CD4-positive, alpha-beta T cell treated with Interleukin-4 for 4 hours (primary cell): Measurements from ENCODE around the gene XPNPEP1.
A peak's percentile ranks its signal among the peaks of the same experiment; 100 is the strongest.

ENCODE experiments used
- DNase-seq: peaks from one replicate; pipeline ENCODE4 v3.0.0-alpha.2; 2020

Gene XPNPEP1

DNA sequence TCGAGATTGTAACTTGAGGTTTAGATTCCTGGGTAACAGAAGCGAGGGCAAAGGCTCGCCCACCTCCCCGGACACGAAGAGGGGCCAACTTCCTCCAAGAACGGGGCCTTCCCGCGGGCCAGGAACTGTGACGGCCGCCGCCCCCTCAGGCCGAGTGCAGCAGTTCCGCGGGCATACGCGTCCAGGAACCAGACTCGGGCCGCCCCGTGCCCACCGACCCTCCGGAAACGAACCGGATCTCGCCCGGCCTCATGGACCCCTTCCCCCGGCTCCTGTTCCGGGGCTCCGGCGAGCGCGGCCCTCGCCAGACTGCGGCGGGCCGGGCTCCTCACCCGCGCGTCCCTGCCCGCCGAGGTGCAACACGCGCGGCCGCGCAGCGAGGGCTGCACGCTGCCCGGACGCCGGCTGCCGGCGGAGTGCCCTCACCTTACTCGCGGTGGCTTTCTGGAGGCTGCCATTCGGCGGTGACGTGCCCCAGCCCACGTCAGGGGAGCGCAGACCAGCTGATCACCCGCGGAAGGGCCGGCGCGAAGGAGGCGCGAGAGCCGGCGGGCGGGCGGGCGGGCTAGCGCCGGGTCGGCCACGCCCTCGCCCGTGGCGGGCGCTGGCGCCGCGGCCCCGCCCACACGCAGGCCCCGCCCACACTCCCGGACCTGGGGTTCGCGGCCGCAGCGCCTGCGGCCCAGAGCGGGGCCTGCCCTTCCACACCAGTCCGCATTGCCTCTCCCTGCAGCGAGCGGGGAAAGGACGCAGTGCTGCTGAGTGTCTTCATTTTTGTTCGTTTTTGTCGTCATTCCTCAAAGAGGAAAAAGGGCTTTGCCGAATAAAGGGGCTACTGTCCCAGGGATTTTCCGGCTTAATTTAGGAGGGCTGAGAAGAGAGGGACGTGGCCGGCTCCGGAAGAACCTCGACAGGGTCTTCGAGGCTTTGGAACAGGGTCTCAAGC, at the start of gene XPNPEP1:
XPNPEP1 (minus strand) TSS at position 536 of the 946 bp plus-strand sequence; CDS start at position 458, 78 bp downstream.
- DNase-seq = peak; percentile 81

DNA sequence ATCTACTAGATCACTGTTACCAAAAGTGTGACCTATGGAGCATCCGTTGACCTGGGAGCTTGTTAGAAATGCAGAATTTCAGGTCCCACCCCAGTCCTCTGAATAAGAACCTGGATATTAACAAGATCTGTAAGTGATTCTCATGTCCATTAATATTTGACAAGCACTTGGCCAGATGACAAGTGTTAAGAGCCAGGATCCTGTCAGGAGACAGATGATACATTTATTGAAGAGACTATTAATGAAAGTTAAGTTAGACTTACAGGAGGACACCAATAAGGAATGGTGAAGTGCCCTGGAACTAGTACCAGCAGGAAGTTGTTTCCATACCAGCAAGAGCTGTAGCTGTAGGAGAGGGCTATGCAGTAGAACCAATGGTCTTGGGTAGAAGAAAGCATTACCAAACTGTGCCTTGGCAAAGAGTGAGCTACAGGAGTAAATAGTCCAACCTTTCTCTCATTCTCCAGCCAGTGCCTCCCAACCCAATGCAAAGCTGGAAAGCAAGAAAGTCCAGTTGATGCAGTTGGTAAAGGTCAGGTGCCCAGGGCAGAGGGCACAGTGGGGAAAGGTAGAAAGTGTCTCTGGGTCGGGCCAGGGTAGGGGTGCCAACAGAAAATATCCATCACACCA, 49.2 kb upstream of the XPNPEP1 start:
- no peak for DNase-seq

DNA sequence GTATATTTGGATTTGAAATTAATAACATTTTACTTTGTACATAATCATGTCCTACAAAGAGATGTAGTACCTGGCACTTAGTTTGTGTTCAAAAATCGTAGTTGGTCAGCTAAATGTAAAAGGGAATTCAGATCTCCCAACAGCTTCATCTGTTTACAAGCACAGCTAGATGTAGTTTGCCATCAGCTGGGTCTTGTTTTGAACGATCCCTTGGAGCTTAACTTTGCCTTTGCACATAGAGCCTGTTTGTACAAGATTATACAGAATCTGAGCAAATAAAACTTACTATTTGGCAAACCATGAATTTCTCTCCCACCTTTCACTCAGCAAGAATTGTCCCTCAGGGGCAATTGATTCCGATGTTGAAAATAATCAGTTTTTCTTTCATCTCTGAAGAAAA, 48.3 kb upstream of the XPNPEP1 start:
- no peak for DNase-seq

DNA sequence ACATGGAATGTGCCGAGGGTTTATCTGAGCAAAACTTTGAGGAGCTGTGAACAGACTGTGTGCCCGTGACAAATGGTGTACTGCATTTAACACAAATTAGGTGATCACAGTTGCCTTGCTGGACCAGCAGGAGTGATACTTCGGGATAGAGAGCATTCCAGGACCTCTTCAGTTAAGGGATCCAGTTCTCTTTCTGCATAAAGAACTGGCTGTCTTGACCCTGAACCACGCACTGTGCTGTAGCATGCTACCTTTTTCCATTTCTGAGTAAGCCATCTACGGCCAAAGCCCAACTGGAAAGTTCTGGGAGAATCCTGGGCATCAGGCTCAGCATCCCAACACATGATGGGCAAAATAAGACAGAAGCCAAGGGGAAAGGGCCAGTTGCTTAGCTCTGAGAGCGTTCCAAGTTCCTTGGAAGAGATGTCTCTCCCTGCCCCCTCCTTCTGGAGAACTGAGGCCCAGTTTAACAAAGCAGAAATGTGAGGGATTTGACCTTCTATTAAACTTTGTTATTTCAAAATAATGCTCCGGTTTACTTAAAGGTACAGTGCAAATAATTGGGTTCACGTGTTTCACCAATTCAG, 46.5 kb upstream of the XPNPEP1 start:
- no peak for DNase-seq

DNA sequence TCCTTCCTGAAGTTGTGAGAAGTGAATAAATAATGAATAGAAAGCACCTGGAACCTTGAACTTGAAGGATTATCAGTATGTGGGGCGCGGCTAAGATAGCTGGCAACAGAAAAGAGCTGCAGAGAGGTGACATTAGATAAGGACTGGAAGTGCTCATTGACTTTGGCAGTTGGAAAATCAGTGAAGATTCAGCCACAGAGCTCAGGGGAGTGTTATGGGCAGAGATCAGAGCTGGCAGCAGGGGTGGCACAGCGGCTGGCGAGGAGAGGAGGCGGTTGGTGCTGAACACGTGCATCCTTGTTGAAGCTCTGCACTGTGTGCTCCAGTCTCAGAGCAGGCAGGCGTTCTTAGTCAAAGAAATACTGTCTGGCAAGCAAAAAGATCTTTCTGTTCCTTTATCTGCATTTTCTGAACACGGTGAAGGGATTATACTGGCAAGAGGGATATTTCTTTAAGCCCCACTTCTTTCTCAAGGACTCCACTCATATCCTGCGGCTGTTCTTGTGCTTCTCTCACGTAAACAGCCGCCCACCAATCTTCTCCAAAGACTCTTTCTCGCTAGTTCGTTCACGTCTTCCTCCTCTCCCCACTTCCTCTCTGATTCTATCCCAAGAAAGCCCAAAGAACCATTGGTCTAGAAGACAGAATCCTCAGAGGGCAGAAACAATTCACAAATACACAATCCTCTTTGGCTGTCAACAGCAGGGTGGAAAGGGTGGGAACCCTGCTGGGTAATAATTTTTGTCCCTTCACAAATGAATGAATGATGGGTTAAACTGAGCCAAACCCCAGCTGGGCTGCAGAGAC, 45.8 kb upstream of the XPNPEP1 start:
- no peak for DNase-seq

DNA sequence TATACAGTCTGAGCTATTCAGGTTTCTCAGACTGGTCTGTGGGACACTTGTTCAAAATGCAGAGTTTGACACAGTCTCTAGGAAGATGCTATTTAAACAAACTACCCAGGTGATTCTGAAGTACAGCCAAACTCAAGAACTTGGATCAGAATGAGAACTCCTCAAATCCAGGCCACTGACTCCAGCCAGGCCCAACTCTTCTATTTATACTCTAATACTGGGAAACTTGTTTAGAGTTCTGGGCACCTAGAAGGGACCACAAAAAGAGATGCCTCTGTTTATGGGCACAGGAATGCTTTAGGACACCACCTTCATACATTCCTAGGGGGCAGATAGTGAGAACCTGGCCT, 44.4 kb upstream of the XPNPEP1 start:
- DNase-seq = no peak

DNA sequence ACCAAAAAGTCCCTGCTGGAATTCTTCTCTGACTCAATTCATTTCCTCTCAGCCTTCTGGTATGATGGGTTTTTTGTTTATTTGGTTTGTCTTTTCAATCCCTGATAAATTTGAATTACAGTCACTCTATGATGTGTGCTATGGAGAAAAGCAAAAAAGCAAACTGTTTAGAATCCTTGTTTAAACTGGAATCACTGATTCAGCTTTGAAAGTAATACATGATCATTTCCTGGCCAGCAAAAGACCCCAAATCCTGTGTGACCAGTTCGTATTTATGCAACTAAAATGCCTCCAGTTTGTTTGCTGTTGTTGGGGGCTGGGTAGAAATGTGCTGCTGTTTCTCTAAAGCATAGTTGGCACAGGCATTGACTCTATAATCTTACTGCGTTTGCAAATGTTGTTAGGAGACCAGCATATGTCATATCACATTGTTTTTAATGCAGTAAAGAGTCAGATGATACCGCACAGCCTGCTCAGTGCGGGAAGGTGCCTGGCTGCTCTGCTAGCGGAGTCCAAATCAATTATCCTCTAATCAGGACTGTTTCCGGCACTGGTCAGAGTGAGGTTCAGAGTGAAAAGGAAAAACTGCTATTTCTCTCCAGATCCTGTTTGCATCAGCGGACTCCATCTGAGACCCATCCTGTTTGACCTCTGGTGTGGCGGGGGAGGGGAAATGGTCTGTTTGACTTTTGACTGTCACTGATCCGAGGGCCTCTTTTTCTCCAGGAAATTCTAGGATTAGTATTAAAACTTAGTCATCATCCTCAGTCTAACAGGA, 43.8 kb upstream of the XPNPEP1 start:
- DNase-seq = no peak

DNA sequence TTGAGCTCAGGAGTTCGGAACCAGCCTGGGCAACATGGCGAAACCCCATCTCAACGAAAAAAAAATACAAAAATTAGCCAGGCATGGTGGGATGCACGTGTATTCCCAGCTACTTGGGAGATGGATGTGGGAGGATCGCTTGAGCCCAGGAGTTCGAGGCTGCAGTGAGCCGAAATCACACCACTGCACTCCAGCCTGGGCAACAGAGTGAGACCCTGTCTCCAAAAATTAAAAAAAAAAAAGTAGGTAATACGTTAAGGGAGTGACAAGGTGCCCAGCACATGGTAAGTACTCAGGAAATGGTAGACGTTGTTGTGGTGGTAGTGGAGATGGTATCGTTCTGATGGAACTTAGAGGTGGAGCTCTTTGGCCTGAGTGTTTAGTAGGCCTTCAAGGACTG, 41.0 kb upstream of the XPNPEP1 start:
- DNase-seq = no peak

DNA sequence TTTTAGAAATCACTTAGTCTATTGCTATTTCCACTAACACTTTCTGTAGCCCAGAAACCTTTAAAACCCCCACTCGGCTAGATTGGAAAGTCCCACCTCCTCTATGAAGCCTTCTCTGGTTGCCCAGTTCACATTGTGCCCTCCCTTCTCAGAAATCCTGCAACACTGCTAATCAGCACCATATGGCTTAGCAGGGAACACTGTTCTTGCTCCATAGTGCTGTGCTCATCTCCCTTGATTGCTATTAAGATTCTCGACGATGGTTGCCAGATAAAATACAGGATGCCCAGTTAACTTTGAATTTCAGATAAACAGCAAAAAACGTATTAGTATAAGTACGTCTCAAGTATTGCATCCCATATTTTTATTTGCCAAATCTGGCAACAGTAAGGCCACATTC, 40.1 kb upstream of the XPNPEP1 start:
- no peak for DNase-seq

DNA sequence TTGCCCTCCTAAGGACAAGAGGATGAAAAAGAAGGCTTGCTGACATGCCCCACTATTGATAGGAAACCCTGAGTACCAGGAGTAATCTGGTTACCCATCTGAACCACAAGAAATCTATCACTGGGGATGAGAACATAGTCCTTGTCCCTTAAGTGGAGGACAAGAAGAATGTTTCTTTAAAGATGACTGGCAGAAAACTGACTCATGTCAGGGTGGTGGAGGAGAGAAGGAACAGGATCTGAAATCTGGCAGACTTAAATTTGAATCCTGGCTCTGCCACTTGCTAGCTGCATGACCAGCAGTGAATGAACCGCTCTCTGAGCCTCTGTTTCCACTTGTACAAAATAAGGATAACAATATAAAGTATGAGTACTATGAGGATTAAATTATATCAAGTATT, 38.9 kb upstream of the XPNPEP1 start:
- no peak for DNase-seq

DNA sequence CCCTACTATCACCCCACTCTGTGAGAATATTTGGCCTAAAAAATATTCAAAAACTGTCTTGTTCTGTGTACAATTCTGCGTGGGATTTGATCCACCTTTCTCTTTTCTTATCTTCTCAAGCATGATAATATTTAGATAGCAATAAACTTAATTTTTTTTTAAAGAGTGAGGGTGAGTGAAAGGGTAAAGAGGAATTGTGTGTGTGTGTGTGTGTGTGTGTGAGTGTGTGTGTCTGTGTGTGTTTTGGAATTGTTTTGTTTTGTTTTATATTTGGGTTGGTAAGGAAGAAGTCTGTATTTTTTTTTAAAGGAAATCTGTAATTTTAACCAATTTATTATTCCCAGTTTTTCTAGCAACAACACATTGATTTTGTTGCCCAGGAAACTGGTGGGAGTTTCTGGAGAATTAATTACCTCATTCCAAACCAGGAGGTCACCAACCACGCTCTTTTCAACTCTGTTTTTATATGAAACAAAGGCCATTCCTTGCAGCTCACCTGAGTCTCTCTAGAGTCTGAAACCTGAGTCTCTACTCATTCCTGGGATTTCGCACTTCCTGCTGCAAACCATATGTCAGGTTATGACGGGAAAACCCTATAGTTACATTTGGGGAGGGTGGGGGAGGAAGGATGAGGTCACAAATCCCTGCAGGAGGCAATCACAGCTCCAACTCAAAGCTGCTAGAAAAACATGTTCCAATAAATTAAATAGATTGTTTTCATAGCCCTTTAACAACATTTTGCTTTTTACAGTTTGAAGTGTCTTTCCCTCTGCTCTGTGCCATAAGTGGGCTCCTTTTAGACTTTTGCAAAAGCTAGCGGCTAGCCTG, 38.1 kb upstream of the XPNPEP1 start:
- no peak for DNase-seq

DNA sequence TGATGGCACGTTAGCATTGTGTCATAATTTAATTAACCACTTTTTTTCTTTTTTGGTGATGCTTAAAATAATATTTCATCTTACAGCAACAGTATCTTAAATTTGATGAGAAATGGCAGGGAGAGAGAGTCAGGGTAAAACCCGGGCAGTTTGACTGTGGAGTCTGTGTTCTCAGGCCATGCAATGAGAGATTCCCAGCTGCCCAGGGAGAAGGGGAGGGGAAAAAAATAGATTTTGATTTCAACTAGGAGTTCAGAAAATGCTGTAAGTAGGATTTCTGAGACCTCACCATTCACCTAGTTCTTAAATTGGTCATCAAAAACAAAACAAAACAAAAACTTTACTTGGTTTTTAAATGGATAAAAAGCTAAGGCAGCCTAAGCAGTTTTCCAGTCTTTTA, 37.4 kb upstream of the XPNPEP1 start:
- DNase-seq = no peak

DNA sequence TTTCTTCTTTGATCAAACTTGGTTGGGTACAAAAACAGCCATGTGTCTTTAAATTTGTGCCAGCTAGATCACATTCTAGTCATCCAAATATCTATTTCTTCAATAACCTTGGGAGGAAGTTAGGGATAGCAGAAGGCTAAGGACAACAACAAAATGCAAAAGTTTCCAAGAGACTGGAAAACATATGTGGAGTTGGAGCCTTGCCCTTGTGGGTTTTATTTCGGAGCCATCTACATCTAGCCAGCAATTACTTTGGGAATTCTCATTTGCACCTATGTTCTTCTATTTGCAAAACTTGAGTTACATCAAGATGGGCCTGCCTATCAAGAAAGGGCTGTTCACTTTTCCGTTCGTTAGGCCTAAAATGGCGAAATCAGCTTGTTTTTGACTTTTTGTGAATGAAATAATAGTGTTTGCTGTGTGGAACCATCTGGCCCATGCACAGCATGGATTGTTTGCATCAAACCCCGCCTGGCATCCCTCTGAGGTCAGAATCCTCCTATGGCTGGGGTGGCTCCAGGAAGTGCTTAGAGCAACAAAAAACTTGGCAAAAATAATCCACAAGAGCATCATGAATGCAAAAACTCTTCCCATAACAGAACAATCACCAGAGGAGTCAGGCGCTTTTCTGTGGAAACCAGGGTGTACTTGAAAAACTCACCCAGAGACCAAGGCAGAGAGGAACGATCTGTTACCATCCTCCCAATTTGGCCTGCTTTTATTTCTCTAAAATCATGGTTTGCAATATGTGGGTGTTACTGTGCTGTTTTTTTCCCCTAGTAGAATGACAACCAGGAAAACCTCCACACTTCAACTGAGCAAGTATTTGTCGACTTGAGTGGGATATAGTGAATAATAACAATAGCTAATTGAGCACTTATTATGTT, 36.2 kb upstream of the XPNPEP1 start:
- DNase-seq = no peak

DNA sequence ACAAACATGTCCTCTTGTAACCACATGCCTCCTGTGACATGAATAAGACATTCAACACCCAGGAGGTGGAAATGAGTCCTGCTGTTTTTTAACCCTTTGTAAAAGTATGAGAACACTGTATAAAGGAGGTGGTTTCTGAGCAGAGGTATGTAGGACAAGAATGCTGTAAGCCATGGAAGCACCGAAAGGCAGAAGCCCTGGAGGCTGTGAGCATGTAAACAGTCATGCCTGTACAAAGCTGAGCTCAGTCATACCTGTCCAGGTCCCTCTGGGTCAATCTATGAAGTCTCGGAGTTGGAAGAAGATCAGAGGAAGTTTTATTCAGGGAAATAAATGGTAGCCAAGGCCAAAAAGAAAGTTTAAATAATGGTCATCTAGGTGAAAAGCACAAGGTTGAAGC, 34.7 kb upstream of the XPNPEP1 start:
- DNase-seq = no peak

DNA sequence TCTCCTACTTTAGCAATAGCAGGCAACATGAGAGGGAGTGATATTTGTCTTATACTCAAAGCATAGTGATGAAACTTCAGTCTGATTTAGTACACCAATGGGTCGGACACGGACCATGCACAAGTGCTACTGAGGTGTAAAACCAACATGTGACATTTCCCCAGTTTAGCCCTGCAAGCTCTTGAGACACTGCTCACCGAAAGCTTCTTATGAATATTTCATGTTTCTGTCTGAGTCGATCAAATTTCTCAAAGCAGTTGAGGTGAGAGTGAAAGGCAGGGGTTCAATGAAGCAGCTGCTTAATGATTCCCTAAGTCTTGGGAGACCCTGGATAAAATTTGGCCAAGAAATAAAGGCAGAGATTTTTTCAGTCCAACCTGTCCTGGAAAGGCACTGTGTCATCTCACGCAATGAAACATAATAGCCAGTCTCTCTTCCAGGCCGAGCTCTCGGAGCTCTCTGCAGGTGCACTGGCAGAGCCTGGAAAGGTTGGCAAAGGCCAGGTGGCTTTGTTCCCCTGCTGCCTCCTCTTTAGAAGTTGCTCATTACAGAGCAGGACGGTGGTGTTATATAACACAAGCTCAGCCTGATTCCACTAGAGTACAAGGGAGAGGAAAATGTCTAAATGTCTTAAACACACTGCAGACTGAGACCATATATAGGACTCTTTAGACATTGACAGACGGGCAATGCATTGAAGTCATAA, 33.9 kb upstream of the XPNPEP1 start:
- no peak for DNase-seq

DNA sequence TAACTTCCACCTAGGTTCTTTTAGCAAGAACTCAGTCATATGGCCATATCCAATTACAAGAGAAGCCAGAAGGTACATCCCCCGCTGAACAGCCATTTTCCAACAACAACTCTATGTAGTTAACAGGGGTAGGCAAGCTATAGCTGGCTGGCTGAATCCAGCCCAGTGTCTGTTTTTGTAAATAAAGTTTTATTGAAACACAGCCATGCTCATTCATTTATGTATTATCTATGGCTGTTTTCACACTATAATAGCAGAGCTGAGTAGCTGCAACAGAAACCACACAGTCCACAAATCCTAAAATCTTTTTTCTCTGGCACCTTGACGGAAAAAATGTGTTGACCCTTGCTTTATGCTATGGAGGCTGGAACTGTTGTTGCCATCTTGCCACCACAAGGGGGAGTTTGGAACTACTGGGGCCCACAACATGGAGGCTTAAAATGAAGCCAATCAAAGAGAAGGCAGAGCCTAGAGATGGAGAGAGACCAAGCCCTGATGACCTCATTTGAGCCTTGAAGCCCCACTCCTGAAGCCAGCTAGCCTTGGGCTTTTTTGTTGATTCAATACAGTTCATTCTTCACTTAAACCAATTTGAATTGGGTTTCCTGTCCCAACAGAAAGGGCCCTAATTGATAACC, 33.3 kb upstream of the XPNPEP1 start:
- DNase-seq = peak; percentile 33

DNA sequence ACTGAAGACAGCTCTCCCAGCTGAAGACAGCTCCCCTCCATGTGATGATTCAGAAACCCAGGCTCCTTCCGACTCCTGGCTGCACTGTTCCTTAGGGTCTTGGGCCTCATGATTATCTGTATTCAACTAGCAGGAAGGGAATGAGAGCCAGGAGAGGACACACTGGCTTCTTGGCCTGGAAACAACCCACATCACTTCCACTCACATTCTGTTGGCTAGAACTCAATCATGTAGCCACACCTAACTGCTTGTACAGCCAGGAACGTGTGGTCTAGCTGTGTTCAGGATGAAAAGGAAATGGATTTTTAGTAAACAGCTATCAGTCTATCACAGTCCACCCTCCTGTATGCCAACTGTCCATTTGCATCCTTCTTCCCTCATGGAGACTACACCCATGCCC, 30.5 kb upstream of the XPNPEP1 start:
- DNase-seq = no peak

DNA sequence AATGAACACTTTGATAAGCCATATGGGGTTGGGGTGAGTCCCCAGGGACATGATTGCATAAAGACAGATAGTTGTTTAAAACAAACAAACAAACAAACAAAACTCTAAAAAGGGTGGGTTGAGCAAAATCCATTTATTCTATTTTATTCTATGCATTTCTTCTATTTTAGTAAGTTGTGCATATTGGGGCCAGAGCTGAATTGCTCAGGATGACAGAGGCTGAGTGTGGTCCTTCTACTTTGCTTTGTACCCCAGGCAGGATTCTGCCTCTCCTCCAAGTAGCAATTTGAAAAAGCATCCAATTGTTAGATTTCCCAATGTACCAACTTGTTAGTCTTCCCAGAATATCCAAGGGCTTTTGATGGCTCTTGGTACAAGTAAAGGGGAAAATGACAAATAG, 29.2 kb upstream of the XPNPEP1 start:
- no peak for DNase-seq
